ENCODE measurements around the gene CHI3L1.

CHI3L1 gene

DNA sequence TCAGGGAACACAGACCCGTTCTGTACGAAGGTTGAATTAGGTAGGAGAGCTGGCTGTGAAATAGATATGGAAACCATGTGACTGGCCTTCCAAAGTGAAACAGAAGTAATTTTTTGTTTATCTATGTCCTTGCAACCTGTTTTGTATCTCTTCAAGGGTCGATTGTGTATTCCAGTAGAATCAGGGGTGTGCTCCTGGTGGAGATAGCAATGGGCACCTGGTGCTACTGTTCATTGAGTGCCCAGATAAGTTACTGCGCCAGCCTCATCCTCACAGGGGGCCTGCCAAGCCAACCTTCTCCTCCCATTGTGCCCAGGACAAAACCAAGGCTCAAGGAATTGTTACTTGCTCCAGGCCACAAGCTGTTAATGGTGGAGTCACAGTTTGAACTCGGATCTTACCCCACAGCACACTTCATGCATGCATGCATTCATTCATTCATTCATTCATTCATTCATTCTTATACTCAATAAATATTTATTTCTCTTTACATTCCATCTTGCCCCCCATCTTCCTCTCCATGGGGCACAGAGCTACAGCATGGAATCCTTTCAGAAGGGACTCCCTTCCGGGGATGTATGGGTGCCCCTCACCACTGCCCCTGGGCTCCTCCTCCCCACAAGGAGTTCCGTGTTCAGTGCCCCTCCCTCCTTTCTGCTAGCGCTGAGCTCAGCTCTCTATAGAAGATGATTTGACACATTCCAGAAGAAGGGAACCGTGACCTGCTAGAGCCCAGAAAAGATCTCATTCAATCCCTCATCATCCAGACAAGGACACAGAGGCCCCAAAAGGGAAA, 34.9 kb downstream of the CHI3L1 start:
- no peaks in the 10 kb centered on the region for H3K9me3 ChIP-seq (ENCODE audit: insufficient read depth, low read length, severe bottlenecking)
- H3K27me3 ChIP-seq (ENCODE audit: insufficient read depth, low read length, poor library complexity), result peaks cover 25% of the 10 kb centered on the region
- no peaks in the 10 kb centered on the region for H3K4me1 ChIP-seq (ENCODE audit: insufficient read depth, low read length)
- H3K9ac ChIP-seq (ENCODE audit: low read depth, low read length), result no peak overlapping the region
- no peak for DNase-seq
- H3K27ac ChIP-seq (ENCODE audit: low read length), result no peak overlapping the region
- no peaks in the 10 kb centered on the region for H3K79me2 ChIP-seq (ENCODE audit: insufficient read depth, low read length)
- no peak for ATAC-seq (ENCODE audit: insufficient read depth, low read depth)
- H2AFZ ChIP-seq (ENCODE audit: low read depth, low read length), result no peak overlapping the region
- no peak overlapping the region for H3K4me2 ChIP-seq (ENCODE audit: insufficient read depth, low read length)
- H3K36me3 ChIP-seq (ENCODE audit: insufficient read depth, low read length), result no peaks in the 10 kb centered on the region
- no peaks in the 10 kb centered on the region; the same call in 1 of the 2 replicates for H4K20me1 ChIP-seq (ENCODE audit: insufficient read depth, low read length)
- H3K4me3 ChIP-seq (ENCODE audit: low read depth in 1 of 2, low read length in 2 of 2), result no peak overlapping the region
- TF ChIP-seq, protein P1, sequence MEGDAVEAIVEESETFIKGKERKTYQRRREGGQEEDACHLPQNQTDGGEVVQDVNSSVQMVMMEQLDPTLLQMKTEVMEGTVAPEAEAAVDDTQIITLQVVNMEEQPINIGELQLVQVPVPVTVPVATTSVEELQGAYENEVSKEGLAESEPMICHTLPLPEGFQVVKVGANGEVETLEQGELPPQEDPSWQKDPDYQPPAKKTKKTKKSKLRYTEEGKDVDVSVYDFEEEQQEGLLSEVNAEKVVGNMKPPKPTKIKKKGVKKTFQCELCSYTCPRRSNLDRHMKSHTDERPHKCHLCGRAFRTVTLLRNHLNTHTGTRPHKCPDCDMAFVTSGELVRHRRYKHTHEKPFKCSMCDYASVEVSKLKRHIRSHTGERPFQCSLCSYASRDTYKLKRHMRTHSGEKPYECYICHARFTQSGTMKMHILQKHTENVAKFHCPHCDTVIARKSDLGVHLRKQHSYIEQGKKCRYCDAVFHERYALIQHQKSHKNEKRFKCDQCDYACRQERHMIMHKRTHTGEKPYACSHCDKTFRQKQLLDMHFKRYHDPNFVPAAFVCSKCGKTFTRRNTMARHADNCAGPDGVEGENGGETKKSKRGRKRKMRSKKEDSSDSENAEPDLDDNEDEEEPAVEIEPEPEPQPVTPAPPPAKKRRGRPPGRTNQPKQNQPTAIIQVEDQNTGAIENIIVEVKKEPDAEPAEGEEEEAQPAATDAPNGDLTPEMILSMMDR (IDR thresholded peaks at IDR 0.05; ENCODE audit: borderline replicate concordance, extremely low read depth, low read length, poor library complexity, severe bottlenecking), result no peak
- TF ChIP-seq EZH2 (IDR thresholded peaks at IDR 0.05; ENCODE audit: borderline replicate concordance, low read depth, low read length, severe bottlenecking), result no peak

DNA sequence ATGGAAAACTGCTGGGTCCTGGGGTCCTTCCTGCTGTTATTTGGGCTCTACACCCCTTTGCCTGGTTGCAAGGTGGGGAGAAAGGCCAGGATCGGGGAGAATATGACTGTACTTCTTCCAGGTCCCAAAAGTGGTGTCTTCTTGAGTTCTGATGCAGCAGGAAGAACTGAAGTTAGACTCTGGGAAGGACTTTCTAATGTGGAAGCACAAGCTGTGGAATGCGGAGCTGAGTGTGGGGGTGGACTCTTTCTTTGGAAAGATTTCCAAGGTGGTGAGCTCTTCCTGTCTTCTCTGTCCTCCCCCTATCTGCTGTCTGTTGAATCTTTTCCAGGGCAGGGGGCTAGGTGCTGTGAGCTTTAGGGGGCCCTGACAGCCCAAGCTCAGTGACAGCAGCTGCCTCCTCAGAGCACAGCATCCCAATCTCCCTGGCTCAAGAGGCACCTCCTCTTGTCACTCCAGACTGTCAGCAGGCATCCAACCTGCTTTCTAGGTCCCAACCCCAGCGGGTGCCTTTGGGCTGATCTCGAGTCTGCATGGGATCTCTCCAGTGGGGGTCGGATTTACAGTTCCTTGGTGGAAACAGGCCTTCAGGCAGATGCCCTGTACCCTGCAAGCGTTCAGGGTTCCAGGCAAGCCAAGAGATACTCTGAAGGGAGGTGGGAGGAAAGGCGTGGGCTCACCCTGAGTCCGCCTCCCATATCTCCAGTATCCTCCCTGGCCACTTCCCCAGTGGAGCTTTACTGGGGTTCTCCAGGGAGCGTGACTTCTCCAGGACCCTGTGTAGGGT, 35.8 kb downstream of the CHI3L1 start:
- TF ChIP-seq, protein P1 (IDR thresholded peaks at IDR 0.05; ENCODE audit: borderline replicate concordance, extremely low read depth, low read length, poor library complexity, severe bottlenecking), result no peak
- no peak for TF ChIP-seq EZH2 (IDR thresholded peaks at IDR 0.05; ENCODE audit: borderline replicate concordance, low read depth, low read length, severe bottlenecking)
- Histone ChIP-seq H3K9ac (ENCODE audit: low read depth, low read length) (no peak overlapping the region), H2AFZ (ENCODE audit: low read depth, low read length) (no peak overlapping the region), H3K4me2 (ENCODE audit: insufficient read depth, low read length) (no peak overlapping the region), H4K20me1 (ENCODE audit: insufficient read depth, low read length) (no peaks in the 10 kb centered on the region; the same call in 1 of the 2 replicates), H3K9me3 (ENCODE audit: insufficient read depth, low read length, severe bottlenecking) (no peaks in the 10 kb centered on the region), H3K27ac (ENCODE audit: low read length) (no peak overlapping the region), H3K4me3 (ENCODE audit: low read depth in 1 of 2, low read length in 2 of 2) (no peak overlapping the region), H3K27me3 (ENCODE audit: insufficient read depth, low read length, poor library complexity) (peaks cover 29% of the 10 kb centered on the region), H3K79me2 (ENCODE audit: insufficient read depth, low read length) (no peaks in the 10 kb centered on the region), H3K36me3 (ENCODE audit: insufficient read depth, low read length) (no peaks in the 10 kb centered on the region), H3K4me1 (ENCODE audit: insufficient read depth, low read length) (no peaks in the 10 kb centered on the region)
- ATAC-seq (ENCODE audit: insufficient read depth, low read depth), result no peak
- DNase-seq, result no peak

GRCh38 chr1:203149188-203149840, 37.2 kb downstream of the CHI3L1 start:
- no peak for ATAC-seq (ENCODE audit: insufficient read depth, low read depth)
- H3K27me3 ChIP-seq (ENCODE audit: insufficient read depth, low read length, poor library complexity), result peaks cover 33% of the 10 kb centered on the region
- no peaks in the 10 kb centered on the region for H3K9me3 ChIP-seq (ENCODE audit: insufficient read depth, low read length, severe bottlenecking)
- TF ChIP-seq, protein P1 (IDR thresholded peaks at IDR 0.05; ENCODE audit: borderline replicate concordance, extremely low read depth, low read length, poor library complexity, severe bottlenecking), result no peak
- TF ChIP-seq EZH2 (IDR thresholded peaks at IDR 0.05; ENCODE audit: borderline replicate concordance, low read depth, low read length, severe bottlenecking), result no peak
- H3K27ac ChIP-seq (ENCODE audit: low read length), result no peak overlapping the region
- H3K4me1 ChIP-seq (ENCODE audit: insufficient read depth, low read length), result no peaks in the 10 kb centered on the region
- H3K79me2 ChIP-seq (ENCODE audit: insufficient read depth, low read length), result no peaks in the 10 kb centered on the region
- H2AFZ ChIP-seq (ENCODE audit: low read depth, low read length), result no peak overlapping the region
- no peak overlapping the region for H3K4me2 ChIP-seq (ENCODE audit: insufficient read depth, low read length)
- H3K36me3 ChIP-seq (ENCODE audit: insufficient read depth, low read length), result no peaks in the 10 kb centered on the region
- DNase-seq, result no peak
- H3K9ac ChIP-seq (ENCODE audit: low read depth, low read length), result no peak overlapping the region
- no peaks in the 10 kb centered on the region; the same call in 1 of the 2 replicates for H4K20me1 ChIP-seq (ENCODE audit: insufficient read depth, low read length)
- H3K4me3 ChIP-seq (ENCODE audit: low read depth in 1 of 2, low read length in 2 of 2), result no peak overlapping the region

Measured in DND-41 (cell line).